ENCODE data around the gene AK2.
A peak's percentile ranks its signal among the peaks of the same experiment; 100 is the strongest.

The AK2 gene

DNA sequence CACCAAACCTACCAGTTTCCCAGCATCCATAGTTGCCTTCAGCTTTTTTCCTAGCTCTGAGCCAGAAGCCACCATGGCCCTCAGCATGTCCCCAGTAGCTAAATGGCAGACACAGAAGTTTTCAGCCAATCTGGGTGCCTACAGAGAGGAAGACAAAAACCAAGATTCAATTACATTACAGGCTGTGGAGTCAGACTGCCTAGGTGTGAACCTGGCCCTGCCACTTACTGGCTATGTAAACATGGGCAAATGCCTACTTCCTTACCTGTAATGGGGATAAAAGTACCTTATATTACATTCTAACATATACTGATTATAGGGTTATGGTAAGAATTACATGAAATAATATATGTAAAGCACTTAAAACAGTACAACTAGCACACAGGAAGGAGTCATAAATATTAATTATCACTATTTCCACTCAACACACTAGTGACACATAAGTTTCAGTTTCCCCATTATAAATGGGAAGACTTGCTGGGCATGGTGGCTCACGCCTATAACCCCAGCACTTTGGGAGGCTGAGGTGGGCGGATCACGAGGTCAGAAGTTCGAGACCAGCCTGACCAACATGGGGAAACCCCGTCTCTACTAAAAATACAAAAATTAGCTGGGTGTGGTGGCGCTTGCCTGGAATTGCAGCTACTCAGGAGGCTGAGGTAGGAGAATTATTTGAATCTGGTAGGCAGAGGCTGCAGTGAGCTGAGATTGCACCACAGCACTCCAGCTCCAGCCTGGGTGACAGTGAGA lies 12.1 kb downstream of the AK2 start:
- DNase-seq (ENCODE audit: low read depth in 4 of 4, low spot score in 1 of 4): peak; percentile 29 to 69 (median 48)

DNA sequence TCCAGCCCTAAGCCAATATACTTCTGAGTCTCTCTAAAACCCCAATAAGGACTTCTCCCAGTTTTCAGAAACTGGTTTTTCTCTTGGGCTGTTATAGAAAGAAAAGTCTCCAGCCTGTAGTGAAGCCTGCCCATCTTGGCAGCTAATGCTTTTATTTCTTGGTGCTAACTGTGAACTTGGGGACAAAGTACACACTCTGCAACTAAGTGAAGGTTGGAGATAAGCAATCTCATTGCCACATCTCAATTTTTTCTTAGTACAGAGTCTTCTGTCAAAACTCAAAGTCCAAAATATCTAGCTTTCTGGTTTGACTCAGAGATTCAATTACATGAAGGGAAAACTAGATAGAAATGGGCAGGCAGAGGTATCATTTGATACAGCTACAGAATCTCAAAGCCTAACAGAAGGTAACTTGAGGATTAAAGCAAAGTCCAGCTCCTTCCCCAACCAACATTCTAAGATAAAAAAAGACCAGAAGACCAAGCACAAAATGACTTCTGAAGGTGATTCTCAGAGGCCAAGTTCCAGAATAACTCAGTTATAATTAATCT lies 14.0 kb downstream of the AK2 start:
- DNase-seq (ENCODE audit: low read depth in 4 of 4, low spot score in 1 of 4): no peak

DNA sequence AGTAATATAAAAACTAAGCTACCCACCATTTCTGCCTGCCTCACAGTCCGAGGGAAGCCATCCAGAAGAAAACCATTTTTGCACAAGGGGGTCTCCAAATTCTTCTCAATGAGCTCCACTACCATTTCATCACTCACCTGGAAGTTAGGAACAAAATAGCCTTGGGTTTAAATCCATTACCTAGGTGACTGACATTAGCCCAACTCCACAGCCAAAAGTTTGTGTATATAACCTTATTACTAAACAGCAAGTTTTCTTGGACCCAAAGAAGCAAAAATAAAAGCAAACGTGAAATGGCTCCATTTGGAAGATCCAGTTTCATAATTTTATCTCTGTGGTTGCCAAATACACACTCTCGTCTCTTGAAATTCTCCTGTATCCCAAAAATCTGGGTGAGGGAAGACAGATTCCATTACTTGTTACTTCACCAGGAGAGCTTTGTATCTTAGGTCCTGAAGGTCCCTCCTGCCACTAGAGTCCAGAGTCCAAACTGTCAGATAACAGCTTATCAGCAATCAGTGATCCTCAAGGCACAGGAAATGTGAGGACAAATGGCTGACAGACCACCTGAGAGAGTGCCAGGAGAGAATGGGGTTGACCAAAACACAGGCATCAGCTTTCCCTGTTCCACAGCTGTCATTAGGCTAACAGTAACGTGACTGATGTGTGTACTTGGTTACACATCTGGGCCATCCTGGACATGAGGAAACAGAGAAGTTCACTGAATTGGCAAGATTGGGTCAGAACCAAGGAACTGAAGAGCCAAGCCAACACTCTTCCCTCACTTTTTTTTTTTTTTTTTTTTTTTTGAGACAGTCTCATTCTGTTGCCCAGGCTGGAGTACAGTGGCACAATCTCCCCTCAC lies 14.9 kb downstream of the AK2 start:
- DNase-seq (ENCODE audit: low read depth in 4 of 4, low spot score in 1 of 4): no peak

DNA sequence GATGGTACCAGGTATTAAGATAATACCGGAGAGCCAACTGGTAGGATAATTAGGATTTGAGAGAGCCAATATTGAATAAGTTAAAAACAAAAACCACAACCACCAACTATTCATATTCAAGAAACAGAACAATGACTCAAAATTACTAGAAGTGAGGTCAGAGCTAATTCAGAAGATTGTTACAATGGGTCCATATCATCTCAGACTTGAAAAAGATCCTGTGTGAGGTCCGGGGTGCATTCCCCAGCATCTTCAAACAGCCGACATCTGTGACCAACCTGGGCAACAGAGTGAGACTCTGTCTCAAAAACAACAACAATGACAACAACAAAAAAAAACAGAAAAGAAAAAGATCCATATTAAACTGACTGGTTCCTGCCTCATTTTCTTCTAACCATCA lies 18.6 kb downstream of the AK2 start:
- DNase-seq (ENCODE audit: low read depth in 4 of 4, low spot score in 1 of 4): no peak

DNA sequence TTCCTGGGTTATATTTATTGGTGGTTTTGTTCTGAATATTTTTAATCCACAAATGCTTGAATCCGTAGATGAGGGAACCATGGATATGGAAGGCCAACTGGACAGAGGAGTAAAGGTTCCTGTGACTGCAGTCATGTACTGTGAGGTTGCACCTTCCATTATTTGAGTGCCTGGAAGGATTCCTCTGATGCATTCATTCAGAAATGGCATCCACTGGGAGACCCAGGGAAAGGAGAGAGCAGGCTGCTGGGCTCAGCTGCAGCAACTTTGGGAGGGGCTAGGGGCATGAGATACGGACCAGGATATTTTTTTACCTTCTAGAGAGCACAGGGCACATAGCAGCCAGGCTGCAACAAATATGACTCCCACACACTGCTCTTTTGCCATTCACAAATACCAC lies 19.5 kb downstream of the AK2 start:
- no peak for DNase-seq (ENCODE audit: low read depth in 4 of 4, low spot score in 1 of 4)

DNA sequence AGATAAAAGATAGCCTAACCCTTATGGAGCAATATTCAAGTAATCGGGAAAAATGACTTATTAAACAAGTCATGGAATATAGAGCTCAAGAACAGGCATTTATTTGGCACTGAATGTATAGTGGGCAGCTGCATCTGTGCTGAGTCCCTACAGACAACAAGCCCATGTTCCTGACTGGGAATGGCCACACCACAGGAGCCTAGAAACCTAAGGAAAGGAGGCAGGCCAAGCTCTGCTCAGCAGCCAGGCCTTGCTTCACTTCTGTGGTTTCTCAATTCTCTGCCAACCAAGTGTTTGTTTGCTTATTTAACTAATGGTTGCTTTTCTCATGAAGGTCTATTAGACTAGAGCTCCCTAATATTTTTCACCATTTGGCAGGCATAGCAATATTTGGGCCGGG lies 21.5 kb downstream of the AK2 start:
- no peak for DNase-seq (ENCODE audit: low read depth in 4 of 4, low spot score in 1 of 4)

DNA sequence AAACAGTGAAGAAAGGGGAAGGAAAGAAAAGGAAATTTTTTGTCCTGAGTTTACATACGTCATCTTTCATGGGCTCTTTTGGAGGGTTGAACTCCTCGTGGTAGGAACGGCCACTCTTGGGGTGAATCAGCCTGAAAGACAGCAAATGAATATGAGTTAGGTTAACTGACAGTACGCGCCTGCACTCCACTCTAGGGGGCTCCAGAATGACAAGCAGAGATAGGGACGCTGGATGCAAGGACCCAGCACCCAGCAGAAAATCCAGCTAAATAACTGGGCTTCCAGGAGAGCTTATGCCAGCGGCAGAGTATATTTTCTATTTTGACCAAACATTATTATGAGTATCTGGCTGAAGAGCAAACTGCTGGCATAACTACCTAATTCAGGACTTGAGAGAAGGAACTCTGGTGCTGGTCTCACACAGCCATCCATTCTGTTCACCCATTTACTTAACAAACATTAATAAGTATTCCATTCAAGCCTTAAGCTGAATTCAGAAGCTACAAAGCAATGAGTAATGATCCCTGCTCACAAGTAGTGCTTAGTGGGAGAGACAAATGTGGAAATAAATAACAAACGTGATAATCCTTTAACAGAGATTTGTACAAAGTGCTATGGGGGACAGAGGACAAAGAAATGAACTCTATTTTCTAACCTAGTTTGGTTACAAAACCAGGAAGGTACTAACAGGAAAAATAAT lies 22.1 kb downstream of the AK2 start:
- no peak for DNase-seq (ENCODE audit: low read depth in 4 of 4, low spot score in 1 of 4)

DNA sequence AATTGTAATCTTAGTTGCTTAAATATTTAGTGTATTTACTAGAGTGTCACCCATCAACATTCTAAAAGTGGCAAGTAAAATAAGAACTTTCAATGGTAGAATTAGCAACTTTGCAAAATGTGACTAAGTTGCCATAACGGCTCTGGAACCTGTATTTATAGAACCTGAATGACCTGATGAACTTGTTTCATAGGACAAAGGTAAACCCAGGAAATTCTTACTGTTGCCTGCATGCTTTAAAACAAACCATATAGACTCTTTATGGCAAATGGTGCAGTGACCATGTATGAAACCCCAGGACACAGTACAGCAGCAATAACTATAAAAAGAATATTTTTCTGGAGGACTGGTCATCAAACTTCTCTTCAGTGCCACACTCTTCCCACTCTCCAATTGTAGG lies 22.9 kb downstream of the AK2 start:
- no peak for DNase-seq (ENCODE audit: low read depth in 4 of 4, low spot score in 1 of 4)

DNA sequence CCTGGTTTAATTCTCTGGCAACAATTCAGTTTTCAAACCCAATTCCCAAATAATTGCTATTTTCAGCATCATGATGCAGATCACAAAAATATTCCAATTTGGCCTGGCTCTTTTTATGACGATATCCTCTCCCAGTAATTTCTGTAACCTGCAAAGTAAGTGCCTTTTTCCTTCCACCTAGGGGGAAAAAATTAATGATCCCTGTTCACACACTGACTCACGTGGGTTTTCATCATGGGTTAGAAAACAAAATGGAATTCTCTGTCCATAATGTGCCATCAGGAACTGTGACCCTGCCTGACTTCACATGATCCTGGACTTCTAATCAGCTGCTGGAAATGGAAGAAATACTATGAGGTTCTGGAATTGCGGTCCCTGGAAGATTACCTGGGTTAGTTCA lies 24.5 kb downstream of the AK2 start:
- no peak for DNase-seq (ENCODE audit: low read depth in 4 of 4, low spot score in 1 of 4)

DNA sequence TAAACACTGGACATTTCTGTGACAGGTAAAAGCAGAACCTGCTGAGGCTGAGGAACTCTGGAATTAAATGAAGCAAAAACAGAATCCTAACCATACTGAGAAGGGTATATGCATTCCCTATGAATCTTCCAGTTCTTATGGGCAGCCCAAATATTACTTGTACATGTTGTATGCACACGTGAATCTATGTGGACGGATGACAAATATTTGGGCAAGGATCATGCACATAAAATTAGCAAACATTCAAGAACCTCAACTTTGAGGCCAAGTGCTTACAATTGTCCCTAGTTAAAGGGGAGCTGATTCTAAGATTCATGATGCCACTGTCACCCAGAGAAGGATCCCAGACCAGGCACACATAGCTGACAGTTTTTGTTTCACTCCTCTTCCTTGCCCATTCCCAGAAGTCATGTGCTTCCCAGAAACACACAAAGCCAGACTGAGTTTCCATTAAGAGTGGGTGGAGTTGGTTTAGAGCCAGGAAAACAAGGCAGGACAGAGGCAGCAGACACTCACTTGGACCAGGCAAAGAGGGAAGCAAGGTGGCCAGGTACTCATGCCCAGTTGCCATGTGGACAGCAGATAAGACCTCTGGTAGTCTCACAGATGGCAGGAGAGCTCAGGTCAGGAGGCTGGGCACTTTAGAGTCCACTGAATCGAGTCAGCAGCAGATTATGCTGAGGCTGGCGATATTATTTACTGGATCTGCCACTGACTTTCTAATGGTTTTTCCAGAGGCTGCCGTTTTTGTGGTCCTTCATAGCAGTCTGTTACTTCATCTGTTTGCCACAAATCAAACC lies 25.6 kb downstream of the AK2 start:
- no peak for DNase-seq (ENCODE audit: low read depth in 4 of 4, low spot score in 1 of 4)

DNA sequence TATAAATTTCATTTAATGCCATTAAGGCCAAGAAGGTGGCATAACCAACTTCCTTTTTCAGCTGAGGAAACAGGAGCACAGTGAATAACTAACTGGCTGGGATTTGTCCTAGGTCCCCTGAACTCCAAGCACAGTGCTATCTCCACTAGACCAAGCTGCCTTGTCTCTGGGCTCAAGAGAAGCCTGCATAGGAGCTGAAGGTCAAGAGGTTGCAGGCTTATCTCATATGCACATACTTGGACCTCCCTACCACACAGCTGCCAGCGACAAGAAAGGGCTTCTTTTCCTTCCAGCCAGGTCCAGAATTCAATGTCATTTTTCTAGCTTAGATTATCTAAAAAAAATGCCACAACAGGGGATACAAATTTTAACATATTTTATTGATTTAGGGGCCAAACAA lies 27.1 kb downstream of the AK2 start:
- no peak for DNase-seq (ENCODE audit: low read depth in 4 of 4, low spot score in 1 of 4)

DNA sequence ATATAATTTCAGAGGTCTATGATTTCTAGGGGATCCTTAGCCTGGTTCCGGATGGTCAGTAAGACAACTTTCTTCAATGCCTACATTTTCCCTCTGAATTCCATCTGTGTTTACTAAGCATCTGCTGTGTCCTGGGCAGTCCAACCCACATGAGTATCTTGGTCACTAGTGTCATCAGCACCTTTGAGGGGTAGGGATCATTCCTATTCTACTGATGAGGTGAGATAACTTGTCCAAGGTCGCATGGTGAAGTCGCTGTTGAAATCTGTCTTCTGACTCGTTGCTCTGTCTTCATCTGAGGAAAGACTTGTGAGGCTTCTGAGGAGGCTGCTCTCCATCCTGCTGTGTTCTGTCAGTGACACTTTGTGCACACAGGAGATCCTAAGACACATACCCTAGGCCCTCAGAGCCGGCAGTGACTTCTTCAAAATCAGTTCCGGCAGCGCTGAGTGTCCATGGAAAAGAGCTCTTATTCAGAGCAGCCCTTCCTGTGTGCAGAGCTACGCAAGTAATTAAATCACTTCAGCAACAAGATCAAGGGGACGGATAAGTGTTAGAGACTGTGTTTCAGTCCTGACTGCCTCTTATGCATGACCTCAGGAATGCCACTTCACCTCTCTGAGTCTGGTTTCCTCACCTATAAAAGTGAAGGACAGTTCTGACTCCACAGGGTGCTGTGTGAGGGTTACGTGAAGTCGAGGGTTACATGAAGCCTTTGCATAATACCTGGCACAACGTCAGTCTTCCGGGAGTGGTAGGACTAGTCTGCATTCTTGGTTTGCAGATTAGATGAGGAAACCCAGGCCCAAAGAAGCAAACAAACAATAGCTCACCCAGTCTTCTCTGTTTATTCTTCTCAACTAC lies 28.4 kb downstream of the AK2 start:
- DNase-seq (ENCODE audit: low read depth in 4 of 4, low spot score in 1 of 4): no peak

DNA sequence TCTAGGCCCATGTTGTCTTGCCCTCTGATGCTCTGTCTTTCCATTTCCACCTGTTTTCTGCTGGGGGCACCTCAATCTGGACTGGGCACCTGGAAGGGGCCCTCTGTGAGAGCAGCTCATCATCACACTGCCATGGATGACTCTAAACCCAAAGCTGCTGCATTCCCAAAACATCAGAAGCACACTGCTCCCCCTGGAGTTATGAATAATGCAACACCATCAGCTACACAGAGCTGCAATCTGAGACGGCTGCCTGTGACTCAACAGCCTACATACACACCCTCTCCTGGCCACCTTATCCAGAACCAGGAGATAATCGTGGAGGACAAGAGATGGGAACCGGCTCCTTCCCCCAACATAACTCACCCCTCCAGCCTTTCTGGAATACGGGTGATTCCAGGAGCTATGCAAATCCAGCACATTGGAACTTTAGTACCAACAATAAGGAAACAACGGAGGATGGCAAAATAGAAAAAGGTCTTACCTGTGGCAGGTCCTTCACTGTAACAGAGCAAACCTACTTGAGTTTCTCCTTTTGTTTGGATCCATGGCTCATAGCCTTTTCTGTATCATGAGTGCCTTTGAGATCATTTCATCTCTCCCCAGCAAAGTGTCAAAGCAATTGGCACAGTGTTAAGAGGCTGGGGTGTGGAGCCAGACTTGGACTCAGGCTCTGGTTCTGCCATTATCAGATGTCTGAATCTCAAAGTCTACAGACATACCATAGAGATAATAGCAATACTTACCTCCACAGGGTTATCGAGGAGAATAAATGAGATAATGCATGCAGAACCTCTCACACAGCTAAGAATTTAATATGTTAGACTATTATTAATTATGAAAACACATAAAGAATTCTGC lies 29.3 kb downstream of the AK2 start:
- DNase-seq (ENCODE audit: low read depth in 4 of 4, low spot score in 1 of 4): no peak

DNA sequence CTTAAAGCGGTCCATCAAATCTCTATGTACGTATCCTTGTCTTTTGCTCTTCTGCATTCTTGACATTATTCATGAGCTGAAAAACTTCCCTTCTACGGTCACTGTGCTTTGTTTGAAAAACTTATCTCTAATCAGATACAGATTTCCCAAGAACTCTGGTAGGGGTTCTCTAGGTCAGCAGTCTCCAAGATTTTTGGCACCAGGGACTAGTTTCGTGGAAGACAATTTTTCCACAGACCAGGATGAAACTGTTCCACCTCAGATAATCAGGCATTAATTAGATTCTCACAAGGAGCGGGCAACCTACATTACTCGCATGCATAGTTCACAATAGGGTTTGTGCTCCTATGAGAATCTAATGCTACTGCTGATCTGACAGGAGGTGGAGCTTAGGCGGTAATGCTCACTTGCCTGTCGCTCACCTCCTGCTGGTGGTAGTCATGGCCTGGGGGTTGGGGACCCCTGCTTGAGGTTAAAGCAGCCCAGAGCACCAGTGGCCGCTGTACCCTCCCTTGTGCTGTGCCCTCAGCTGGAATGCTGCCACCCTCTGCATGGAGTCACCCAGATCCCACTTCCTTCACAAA lies 30.8 kb downstream of the AK2 start:
- DNase-seq (ENCODE audit: low read depth in 4 of 4, low spot score in 1 of 4): no peak

DNA sequence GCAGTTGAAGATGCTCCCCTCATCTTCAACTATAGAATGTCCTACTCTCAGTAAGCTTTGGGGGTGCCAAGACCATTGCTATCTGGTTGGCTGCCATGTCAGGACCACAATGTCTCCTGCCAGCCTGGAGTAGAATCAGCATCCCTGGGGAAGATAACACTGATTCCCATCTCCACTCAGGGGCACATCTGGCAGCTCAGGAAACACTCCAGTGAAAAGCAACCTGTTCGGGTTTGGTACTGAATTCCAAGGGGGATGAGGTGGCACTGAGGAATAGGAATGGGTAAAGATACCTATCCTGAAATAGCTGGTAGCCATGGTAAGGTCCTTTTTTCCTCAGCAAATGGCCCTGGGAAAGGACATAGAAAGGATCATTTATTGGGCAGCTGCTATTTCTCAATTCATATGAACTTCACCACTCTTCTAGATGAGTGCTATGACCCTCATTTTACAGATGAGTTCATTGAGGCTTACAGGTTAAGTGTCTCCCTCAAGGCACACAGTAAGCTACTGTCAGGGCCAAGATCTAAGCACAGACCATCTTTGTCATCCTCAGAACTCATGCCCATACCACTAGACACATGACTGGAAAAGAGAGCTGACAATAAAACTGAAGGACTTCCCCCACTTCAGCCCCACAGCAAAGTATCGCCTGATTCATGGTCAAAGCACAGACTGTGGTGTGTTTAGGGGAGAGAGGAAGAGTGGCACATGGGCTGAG lies 31.4 kb downstream of the AK2 start:
- DNase-seq (ENCODE audit: low read depth in 4 of 4, low spot score in 1 of 4): no peak

DNA sequence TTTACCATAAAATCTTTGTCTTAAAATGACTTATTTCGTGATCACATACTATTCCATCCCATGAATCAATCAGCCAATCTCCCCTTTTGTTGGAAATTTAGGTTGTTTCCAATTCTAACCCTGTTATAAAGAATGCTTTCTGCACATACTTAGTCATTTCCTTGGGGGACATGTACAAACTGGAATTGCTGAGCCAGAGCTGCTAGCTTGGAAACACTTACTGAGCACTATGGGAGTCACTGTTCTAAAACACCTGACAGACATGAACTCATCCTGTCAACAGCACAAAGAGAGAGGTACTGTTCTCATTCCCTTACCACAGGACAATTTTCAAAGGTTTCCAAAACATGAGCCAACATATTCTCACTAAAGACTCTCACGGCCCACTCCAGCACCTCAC lies 32.1 kb downstream of the AK2 start:
- DNase-seq (ENCODE audit: low read depth in 4 of 4, low spot score in 1 of 4): no peak

DNA sequence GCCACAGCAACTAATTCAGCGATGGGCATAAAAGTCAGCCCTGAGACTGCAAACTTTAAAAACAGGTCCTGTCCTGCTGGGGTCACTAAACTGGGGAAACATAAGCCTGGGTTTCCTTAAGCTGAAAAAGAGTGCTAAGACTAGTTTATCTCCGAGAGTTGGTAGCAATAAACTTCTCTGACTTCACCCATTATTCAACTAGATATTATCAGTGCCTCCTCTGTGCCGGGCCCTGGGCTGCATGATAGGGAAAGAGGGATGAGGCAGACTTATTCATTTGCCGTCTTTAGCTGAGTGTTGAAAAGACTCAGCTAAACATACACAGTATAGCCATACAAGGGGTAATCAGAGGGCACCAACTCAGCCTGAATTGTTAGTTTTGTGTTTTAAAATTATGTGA lies 33.0 kb downstream of the AK2 start:
- no peak for DNase-seq (ENCODE audit: low read depth in 4 of 4, low spot score in 1 of 4)

DNA sequence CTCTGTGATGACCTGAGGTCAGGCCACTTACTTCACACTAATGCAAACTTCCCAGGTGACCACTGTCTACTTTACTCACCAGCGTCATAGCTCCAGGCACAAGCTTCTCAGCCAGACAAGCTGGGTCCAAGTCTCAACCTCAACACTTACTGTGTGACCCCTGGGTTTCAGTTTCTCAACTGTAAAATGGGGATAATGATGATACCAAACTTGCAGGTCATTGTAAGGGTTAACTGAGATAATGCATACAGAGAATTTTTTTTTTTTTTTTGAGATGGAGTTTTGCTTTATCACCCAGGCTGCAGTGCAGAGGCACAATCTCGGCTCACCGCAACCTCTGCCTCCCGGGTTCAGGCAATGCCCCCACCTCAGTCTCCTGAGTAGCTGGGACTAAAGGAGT lies 34.7 kb downstream of the AK2 start:
- no peak for DNase-seq (ENCODE audit: low read depth in 4 of 4, low spot score in 1 of 4)

All from stimulated activated CD4-positive, alpha-beta T cell treated with anti-CD3 and anti-CD28 coated beads, Interleukin-1b, Interleukin-23, amount 100 ng/mL, for 24 hours (primary cell).